NCI-H526 (cell line): ENCODE data around the gene MEST.
"Not testable (repeated sequence)": the region's sequence is repeated elsewhere in the genome, so short reads cannot be mapped to it uniquely, and the experiment has no call there.

Experiments used
- DNase-seq, 2 experiments: peaks; one replicate each; lab custom pipeline; 2025; lab: John Stamatoyannopoulos, UW

Gene MEST

GRCh38 chr7:130491841-130492522, at the start of gene MEST:
Gene MEST (plus strand): TSS chr7:130492085. CDS start chr7:130492314, 229 bp downstream.
- peak in 1 of 2 experiments; percentile 39 for DNase-seq

- DNase-seq = no peak
Observed at GRCh38 chr7:130442601-130443000, 49.3 kb upstream of the MEST start.

GRCh38 chr7:130444234-130444633, 47.7 kb upstream of the MEST start:
- DNase-seq = no peak

GRCh38 chr7:130444751-130445407, 47.0 kb upstream of the MEST start:
- DNase-seq = no peak

- DNase-seq = no peak
Observed at GRCh38 chr7:130446259-130446658, 45.6 kb upstream of the MEST start.

GRCh38 chr7:130451344-130451743, 40.5 kb upstream of the MEST start:
- DNase-seq = not testable (repeated sequence)

GRCh38 chr7:130452951-130453350, 38.9 kb upstream of the MEST start:
- no peak for DNase-seq

- DNase-seq = no peak
Observed at GRCh38 chr7:130454959-130455358, 36.9 kb upstream of the MEST start.

GRCh38 chr7:130458257-130458656, 33.6 kb upstream of the MEST start:
- DNase-seq = no peak

GRCh38 chr7:130461272-130461671, 30.6 kb upstream of the MEST start:
- DNase-seq = no peak

GRCh38 chr7:130463553-130464434, 28.1 kb upstream of the MEST start:
- no peak for DNase-seq

- DNase-seq = no peak
Observed at GRCh38 chr7:130468612-130469011, 23.3 kb upstream of the MEST start.

GRCh38 chr7:130471974-130472373, 19.9 kb upstream of the MEST start:
- no peak for DNase-seq

- DNase-seq = no peak
Observed at GRCh38 chr7:130473289-130473688, 18.6 kb upstream of the MEST start.

GRCh38 chr7:130473876-130474275, 18.0 kb upstream of the MEST start:
- no peak for DNase-seq

- no peak for DNase-seq
Observed at GRCh38 chr7:130475776-130476175, 16.1 kb upstream of the MEST start.

- DNase-seq = no peak
Observed at GRCh38 chr7:130476297-130477150, 15.4 kb upstream of the MEST start.

- DNase-seq = no peak
Observed at GRCh38 chr7:130478991-130479390, 12.9 kb upstream of the MEST start.

GRCh38 chr7:130479716-130480400, 12.0 kb upstream of the MEST start:
- DNase-seq = no peak

GRCh38 chr7:130481898-130482297, 10.0 kb upstream of the MEST start:
- DNase-seq = no peak

GRCh38 chr7:130483031-130483430, 8.9 kb upstream of the MEST start:
- peak in 1 of 2 experiments; percentile 16 for DNase-seq
